C4-2B (cell line): Measurements from ENCODE around the gene OTUD7B.

Experiments used
- CTCF ChIP-seq: fragments of 450-650 bp; conservative IDR thresholded peaks from 2 replicates; pipeline ENCODE4 v1.5.1; 2017; ENCODE audit warnings: mild to moderate bottlenecking
- ZFX ChIP-seq: fragments of 450-650 bp; IDR thresholded peaks from 2 replicates; pipeline ENCODE4 v1.6.1; 2017

DNA sequence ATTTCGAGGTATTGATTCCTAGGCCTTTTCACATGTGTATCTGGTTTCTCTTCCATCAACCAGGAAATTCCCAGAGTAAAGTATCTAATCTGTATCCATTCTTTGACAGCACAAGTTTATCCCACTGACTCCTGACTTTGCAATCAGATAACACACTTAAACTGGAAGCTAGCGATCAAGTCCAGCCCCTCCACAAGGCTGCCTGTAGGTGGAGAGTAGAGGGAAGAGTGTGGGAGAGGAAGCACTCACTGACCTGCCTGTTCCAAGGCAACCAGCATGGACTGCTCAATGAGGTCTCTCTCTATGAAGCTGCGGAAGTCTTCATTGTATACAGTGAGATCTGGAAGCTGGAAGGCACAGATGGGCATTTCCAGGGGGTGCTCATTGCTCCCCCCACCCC, 43.5 kb downstream of the OTUD7B start:
- no peak for TF ChIP-seq CTCF
- TF ChIP-seq ZFX, result no peak
